ENCODE results near the gene SNED1.

Gene SNED1

GRCh38 chr2:241051578-241052487 is 53.4 kb downstream of the SNED1 start:
- Histone ChIP-seq H3K4me3 (ENCODE audit: low read depth, low read length) (no peak overlapping the region), H3K27me3 (no peaks in the 10 kb centered on the region), H3K36me3 (no peaks in the 10 kb centered on the region), H3K4me1 (no peaks in the 10 kb centered on the region), H3K9me3 (no peaks in the 10 kb centered on the region)
- DNase-seq = no peak
- no peak for TF ChIP-seq CTCF (IDR thresholded peaks at IDR 0.05; ENCODE audit: low read depth, low read length)

- H3K36me3 ChIP-seq = no peaks in the 10 kb centered on the region
- DNase-seq = no peak
- TF ChIP-seq CTCF (IDR thresholded peaks at IDR 0.05; ENCODE audit: low read depth, low read length) = no peak
- H3K4me1 ChIP-seq = no peaks in the 10 kb centered on the region
- H3K9me3 ChIP-seq = no peaks in the 10 kb centered on the region
- no peaks in the 10 kb centered on the region for H3K27me3 ChIP-seq
- H3K4me3 ChIP-seq (ENCODE audit: low read depth, low read length) = no peak overlapping the region
Observed at GRCh38 chr2:241052677-241053360, 54.4 kb downstream of the SNED1 start.

- no peaks in the 10 kb centered on the region for H3K36me3 ChIP-seq
- no peak for DNase-seq
- no peak overlapping the region for H3K4me3 ChIP-seq (ENCODE audit: low read depth, low read length)
- no peaks in the 10 kb centered on the region for H3K27me3 ChIP-seq
- TF ChIP-seq CTCF (IDR thresholded peaks at IDR 0.05; ENCODE audit: low read depth, low read length) = no peak
- no peaks in the 10 kb centered on the region for H3K4me1 ChIP-seq
- H3K9me3 ChIP-seq = no peaks in the 10 kb centered on the region
Observed at GRCh38 chr2:241053576-241054251, 55.3 kb downstream of the SNED1 start.

- Histone ChIP-seq H3K4me3 (ENCODE audit: low read depth, low read length) (no peak overlapping the region), H3K36me3 (no peaks in the 10 kb centered on the region), H3K9me3 (no peaks in the 10 kb centered on the region), H3K4me1 (no peaks in the 10 kb centered on the region), H3K27me3 (no peaks in the 10 kb centered on the region)
- no peak for TF ChIP-seq CTCF (IDR thresholded peaks at IDR 0.05; ENCODE audit: low read depth, low read length)
- DNase-seq = no peak
Observed at GRCh38 chr2:241061275-241061674, 62.9 kb downstream of the SNED1 start.

GRCh38 chr2:241062389-241063092 is 64.1 kb downstream of the SNED1 start:
- no peaks in the 10 kb centered on the region for H3K4me1 ChIP-seq
- H3K4me3 ChIP-seq (ENCODE audit: low read depth, low read length) = no peak overlapping the region
- no peaks in the 10 kb centered on the region for H3K36me3 ChIP-seq
- H3K9me3 ChIP-seq = no peaks in the 10 kb centered on the region
- H3K27me3 ChIP-seq = no peaks in the 10 kb centered on the region
- DNase-seq = no peak
- no peak for TF ChIP-seq CTCF (IDR thresholded peaks at IDR 0.05; ENCODE audit: low read depth, low read length)
